GM19099 (cell line): ENCODE results near the gene COL18A1.

Experiments
- POLR2A ChIP-seq: IDR thresholded peaks from 3 replicates; pipeline ENCODE4 v1.6.1; 2011; ENCODE audit warnings: low read depth; ENCODE audit not compliant: insufficient read length; ENCODE audit errors: extremely low read depth

COL18A1 gene

GRCh38 chr21:45479691-45480675 lies 75.0 kb downstream of the COL18A1 start:
- no peak for TF ChIP-seq POLR2A

GRCh38 chr21:45480701-45481500 lies 75.9 kb downstream of the COL18A1 start:
- no peak for TF ChIP-seq POLR2A

GRCh38 chr21:45481566-45481965 lies 76.6 kb downstream of the COL18A1 start:
- TF ChIP-seq POLR2A: no peak

DNA sequence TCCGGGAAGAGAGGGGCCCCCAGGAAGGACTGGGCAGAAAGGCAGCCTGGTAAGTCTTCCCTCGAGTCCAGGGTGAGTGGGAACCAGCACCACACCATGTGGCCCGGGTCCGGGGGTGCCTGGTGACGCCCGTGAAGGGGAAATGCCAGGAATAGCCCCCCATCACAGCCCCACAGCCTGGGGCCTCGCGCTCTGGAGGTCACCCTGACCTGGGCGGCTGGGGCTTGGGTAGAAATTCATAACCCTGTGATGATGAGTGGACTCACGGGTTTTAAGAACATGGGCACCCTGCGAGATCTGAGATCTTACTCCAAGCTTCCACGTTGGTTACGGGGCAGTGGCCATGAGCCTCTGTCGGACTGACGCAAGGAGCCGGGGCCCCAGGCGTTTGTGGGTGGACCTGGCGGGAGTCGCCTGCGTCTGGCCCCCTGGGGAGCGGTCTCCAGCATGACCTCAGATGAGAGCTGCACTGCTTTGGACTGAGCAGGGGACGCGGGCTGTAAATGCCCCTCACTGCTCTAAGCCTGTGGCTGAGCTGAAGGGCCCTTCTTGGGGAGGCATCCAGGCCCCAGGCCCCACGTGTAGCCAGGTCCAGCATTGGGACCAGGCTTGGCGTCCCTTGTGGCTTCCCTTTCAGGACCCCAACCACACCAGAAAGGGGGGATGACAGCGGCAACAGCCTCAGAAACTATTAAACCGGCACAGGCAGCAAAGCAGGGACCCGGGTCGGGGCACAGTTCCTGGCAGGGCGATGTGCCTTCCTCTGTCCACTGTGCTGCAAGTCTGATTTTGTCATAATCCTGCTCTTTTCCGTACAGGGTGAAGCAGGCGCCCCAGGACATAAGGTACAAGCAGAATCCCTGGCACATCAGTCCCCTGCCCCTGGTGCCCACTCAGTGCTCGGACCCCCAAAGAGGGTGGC lies 77.3 kb downstream of the COL18A1 start:
- no peak for TF ChIP-seq POLR2A

GRCh38 chr21:45482899-45483821 lies 78.2 kb downstream of the COL18A1 start:
- TF ChIP-seq POLR2A: no peak

DNA sequence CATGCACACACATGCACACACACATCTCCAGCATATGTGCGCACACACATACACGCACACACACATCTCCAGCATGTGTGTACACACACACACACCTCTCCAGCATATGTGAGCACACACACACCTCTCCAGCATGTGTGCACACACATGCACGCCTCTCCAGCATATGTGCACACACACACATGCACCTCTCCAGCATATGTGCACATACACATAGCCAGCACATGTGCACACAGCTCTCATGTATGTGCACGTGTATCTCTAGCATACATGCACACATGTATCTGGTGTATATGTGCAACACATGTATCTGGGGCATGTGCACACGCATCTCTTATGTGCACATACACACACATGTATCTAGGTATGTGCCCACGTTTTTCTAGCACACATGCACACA lies 79.4 kb downstream of the COL18A1 start:
- no peak for TF ChIP-seq POLR2A

- TF ChIP-seq POLR2A: no peak
These were observed 80.9 kb downstream of the COL18A1 start for GRCh38 chr21:45485686-45486442.

DNA sequence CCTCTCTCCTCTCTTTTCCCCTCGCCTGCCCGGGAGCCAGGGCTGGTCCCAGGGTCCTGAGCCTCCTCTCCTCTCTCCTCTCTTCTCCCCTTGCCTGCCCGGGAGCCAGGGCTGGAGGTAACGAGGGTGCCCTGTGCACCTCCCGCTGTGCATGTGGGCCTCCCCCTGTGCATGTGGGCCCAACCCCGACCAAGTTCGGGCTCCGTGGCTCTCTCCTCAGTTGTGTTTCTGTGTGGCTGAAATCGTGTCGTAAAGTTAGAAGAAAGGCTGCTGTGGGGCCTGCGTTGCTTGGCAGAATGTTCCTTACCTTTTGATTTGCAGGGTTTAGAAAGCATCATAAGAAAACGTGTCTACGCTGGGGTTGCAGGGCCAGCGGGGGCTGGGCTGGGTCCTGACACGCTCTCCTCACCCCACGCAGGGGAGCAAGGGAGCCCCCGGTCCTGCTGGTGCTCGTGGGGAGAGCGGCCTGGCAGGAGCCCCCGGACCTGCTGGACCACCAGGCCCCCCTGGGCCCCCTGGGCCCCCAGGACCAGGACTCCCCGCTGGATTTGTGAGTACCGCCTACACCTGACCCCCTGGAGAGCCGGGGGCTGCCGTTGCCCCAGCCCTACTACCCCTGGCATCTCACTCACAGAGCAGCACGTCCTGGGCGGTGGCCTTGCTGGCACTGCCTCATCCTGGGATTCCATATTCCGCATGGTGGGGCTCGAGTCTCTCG lies 81.6 kb downstream of the COL18A1 start:
- TF ChIP-seq POLR2A: no peak

DNA sequence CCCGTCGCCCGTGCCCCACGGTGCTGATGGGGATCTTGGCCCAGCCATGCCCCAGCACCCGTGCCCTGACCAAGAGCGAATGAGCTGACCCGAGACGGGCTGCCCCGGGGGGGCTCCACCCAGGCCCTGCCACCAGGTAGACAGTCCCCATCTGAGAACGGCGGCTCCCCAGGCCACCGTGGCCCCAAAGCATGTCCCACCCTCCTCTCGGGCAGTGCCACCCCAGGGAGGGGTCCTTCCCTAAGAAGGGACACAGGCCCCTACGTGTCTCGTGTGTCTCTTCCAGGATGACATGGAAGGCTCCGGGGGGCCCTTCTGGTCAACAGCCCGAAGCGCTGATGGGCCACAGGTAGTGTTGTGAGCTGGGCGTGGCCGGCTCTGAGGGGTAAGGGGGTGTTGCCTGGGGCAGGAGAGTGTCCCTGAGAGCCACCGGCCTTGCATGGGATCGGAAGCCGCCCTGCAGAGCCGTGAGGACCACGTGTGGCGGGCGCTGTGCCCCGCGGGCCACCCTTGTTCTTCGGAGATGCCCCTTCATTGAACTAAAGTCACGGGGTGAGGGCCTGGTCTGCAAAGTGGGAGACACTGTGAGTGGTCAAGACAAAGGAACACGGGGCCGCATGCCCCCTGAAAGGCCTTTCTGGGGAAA lies 82.3 kb downstream of the COL18A1 start:
- no peak for TF ChIP-seq POLR2A

DNA sequence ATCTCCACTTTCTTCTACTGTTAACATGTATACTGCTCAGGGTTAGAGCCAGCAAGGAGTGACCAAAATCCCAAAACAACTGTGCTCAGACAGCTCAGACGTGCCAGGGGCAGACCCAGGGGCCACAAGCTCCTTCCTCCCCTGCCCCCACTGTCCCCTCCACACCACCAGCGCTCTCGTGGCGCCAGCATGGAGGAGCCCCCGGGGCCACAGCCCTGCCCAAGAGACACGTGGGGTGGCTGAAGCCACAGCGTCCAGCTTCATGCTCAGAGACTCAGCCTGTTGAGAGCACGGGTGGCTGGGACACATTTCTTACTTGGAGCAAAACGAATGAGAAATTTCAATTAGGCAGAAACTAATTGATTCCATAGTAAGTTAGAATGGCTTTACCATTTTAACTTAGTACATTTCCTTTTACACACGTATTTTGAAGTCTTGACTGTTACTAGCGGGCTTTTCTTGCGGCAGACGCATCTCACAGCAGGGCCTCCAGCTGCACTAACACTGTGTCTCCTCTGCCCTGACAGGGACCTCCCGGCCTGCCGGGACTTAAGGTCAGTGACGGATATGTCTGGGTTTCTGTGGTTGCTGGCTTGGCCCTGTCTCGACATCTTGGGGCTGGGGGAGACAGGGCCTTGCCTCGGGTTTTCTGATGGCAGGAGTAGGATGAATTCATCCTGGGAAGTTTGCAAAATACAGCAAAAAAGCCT lies 83.1 kb downstream of the COL18A1 start:
- TF ChIP-seq POLR2A: no peak

DNA sequence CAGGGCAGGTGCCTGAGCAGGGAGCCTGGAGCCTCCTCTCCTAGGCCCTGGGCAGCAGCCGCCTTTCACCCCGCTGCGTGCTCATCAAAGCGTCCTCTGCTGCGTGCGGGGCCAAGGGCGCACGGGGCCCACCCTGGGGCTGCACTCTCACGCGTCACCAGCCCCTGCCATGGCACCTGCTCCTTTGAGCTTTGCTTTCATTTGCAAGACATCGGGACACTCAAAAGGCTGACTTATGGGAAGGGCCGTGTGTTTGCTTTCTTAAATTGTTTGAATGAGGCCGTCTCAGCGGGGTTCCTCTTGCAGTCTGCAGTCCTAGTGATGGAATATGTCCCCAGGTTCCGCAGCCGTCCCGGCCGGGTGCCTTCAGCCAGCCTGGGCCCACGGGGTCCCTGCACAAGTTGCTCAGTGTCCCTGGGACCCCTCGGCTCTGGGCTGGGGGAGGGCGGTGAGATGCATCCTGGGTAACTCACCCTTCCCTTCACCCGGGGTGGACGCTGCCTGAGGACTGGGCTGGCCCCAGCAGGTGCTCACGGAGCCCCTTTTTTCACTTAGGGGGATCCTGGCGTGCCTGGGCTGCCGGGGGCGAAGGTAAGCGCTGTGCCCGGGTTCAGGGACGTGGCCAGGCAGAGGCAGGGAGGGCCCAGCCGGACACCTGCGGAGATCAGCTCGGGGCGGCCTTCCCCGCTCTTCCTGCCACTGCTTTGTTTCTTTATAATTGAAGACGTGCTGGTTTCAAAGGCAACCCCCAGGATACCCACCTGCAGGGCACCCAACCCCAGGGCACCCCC lies 84.2 kb downstream of the COL18A1 start:
- no peak for TF ChIP-seq POLR2A

- TF ChIP-seq POLR2A: no peak
These were observed 84.7 kb downstream of the COL18A1 start for GRCh38 chr21:45489722-45489982.
